H1 (cell line): ENCODE results near the gene UGGT1. TPM values are rescaled to one million over a fixed set of nuclear protein-coding genes. Genes with fewer than 3 reads are reported as not detected.

Experiments used
- BRCA1 ChIP-seq: IDR thresholded peaks from 2 replicates; pipeline ENCODE4 v1.6.1; 2012; ENCODE audit warnings: low read depth, low read length, improper control_type of control experiment
- GABPA ChIP-seq: IDR thresholded peaks from 2 replicates; pipeline ENCODE4 v1.6.1; 2011; ENCODE audit warnings: mild to moderate bottlenecking, low read length, moderate library complexity, borderline replicate concordance; ENCODE audit not compliant: insufficient read depth
- JUN ChIP-seq: IDR thresholded peaks from 2 replicates; pipeline ENCODE4 v1.6.1; 2011; ENCODE audit warnings: low read depth, mild to moderate bottlenecking, improper control_type of control experiment, low read length
- RAD21 ChIP-seq, 2 experiments: IDR thresholded peaks in 1 of 2; conservative IDR thresholded peaks in 1 of 2; 2 replicates each; pipeline ENCODE4 v1.6.1; 2011; ENCODE audit warnings: low read depth in 2 of 2, low read length in 2 of 2, improper control_type of control experiment in 1 of 2, inconsistent platforms in 1 of 2, mild to moderate bottlenecking in 1 of 2, moderate library complexity in 1 of 2
- SIN3A ChIP-seq, 2 experiments: IDR thresholded peaks in 1 of 2; conservative IDR thresholded peaks in 1 of 2; 2 replicates each; pipeline ENCODE4 v1.6.1; 2011 to 2012; ENCODE audit warnings: low read length in 2 of 2, improper control_type of control experiment in 1 of 2, low read depth in 1 of 2, mild to moderate bottlenecking in 1 of 2
- polyA plus RNA-seq, 7 experiments: library from polyadenylated mRNA; depleted of rRNA in 3 of 7; stranded (reverse) in 5 of 7; unstranded in 2 of 7; fragments of >200 nt in 5 of 7; fragments of 200-250 nt in 2 of 7; gene quantifications; 1 replicate in 5 of 7; 2 replicates in 1 of 7; 4 replicates in 1 of 7; pipeline versions ENCODE4 v1.2.1 to v1.2.3, GENCODE V29; 2011 to 2013; ENCODE audit warnings: missing spikeins in 2 of 7, mixed read lengths in 2 of 7
- total RNA-seq: library from RNA; stranded (reverse); fragmentation: NEBNext Ultra II Directional; extraction: Animal tissue kit (Norgen Biotek cat#: 25700); gene quantifications from 2 replicates; pipeline ENCODE4 v1.2.1, GENCODE V29; 2021
- TF ChIP-seq, protein P1 (sequence below): fragments of 300-600 bp; sonication (generic); IDR thresholded peaks from 2 replicates; pipeline ENCODE4 v1.7.1; 2012; ENCODE audit warnings: low read length, moderate library complexity, mild to moderate bottlenecking, inconsistent platforms; ENCODE audit not compliant: insufficient replicate concordance

Gene UGGT1
- total and polyA plus RNA-seq, 2 of the 8 experiments (the other 6 are each of a cell fraction or from before 2014, with no cell fraction given) = 14.9 to 57.3 TPM

DNA sequence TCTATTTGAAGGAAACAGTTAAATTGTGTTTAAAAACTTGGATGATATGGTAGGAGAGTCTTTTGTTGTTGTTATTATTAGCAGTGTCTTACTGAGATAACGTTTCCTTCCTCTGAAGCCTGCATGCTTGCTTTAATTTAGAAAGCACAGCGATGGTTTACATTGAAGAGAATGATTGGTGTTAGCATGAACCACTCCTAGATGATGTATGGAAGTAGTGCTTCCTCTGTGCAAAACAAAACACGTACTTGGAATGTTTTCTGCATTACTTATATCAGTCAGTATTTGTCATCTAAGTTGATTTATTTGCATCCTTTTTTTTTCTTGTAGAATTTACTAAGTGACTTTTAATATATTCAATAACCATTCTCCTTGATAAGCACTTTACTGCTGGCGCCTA is 89.0 kb downstream of the UGGT1 start (continued):
- TF ChIP-seq, protein P1, sequence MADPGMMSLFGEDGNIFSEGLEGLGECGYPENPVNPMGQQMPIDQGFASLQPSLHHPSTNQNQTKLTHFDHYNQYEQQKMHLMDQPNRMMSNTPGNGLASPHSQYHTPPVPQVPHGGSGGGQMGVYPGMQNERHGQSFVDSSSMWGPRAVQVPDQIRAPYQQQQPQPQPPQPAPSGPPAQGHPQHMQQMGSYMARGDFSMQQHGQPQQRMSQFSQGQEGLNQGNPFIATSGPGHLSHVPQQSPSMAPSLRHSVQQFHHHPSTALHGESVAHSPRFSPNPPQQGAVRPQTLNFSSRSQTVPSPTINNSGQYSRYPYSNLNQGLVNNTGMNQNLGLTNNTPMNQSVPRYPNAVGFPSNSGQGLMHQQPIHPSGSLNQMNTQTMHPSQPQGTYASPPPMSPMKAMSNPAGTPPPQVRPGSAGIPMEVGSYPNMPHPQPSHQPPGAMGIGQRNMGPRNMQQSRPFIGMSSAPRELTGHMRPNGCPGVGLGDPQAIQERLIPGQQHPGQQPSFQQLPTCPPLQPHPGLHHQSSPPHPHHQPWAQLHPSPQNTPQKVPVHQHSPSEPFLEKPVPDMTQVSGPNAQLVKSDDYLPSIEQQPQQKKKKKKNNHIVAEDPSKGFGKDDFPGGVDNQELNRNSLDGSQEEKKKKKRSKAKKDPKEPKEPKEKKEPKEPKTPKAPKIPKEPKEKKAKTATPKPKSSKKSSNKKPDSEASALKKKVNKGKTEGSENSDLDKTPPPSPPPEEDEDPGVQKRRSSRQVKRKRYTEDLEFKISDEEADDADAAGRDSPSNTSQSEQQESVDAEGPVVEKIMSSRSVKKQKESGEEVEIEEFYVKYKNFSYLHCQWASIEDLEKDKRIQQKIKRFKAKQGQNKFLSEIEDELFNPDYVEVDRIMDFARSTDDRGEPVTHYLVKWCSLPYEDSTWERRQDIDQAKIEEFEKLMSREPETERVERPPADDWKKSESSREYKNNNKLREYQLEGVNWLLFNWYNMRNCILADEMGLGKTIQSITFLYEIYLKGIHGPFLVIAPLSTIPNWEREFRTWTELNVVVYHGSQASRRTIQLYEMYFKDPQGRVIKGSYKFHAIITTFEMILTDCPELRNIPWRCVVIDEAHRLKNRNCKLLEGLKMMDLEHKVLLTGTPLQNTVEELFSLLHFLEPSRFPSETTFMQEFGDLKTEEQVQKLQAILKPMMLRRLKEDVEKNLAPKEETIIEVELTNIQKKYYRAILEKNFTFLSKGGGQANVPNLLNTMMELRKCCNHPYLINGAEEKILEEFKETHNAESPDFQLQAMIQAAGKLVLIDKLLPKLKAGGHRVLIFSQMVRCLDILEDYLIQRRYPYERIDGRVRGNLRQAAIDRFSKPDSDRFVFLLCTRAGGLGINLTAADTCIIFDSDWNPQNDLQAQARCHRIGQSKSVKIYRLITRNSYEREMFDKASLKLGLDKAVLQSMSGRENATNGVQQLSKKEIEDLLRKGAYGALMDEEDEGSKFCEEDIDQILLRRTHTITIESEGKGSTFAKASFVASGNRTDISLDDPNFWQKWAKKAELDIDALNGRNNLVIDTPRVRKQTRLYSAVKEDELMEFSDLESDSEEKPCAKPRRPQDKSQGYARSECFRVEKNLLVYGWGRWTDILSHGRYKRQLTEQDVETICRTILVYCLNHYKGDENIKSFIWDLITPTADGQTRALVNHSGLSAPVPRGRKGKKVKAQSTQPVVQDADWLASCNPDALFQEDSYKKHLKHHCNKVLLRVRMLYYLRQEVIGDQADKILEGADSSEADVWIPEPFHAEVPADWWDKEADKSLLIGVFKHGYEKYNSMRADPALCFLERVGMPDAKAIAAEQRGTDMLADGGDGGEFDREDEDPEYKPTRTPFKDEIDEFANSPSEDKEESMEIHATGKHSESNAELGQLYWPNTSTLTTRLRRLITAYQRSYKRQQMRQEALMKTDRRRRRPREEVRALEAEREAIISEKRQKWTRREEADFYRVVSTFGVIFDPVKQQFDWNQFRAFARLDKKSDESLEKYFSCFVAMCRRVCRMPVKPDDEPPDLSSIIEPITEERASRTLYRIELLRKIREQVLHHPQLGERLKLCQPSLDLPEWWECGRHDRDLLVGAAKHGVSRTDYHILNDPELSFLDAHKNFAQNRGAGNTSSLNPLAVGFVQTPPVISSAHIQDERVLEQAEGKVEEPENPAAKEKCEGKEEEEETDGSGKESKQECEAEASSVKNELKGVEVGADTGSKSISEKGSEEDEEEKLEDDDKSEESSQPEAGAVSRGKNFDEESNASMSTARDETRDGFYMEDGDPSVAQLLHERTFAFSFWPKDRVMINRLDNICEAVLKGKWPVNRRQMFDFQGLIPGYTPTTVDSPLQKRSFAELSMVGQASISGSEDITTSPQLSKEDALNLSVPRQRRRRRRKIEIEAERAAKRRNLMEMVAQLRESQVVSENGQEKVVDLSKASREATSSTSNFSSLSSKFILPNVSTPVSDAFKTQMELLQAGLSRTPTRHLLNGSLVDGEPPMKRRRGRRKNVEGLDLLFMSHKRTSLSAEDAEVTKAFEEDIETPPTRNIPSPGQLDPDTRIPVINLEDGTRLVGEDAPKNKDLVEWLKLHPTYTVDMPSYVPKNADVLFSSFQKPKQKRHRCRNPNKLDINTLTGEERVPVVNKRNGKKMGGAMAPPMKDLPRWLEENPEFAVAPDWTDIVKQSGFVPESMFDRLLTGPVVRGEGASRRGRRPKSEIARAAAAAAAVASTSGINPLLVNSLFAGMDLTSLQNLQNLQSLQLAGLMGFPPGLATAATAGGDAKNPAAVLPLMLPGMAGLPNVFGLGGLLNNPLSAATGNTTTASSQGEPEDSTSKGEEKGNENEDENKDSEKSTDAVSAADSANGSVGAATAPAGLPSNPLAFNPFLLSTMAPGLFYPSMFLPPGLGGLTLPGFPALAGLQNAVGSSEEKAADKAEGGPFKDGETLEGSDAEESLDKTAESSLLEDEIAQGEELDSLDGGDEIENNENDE = no peak
- no peak for TF ChIP-seq SIN3A (conservative IDR thresholded peaks at IDR 0.05 in 1 of 2, IDR thresholded peaks at IDR 0.05 in 1 of 2; ENCODE audit: low read depth in 1 of 2, low read length in 2 of 2)
- no peak for TF ChIP-seq BRCA1
- no peak for TF ChIP-seq JUN
- no peak for TF ChIP-seq GABPA
- TF ChIP-seq RAD21 (IDR thresholded peaks at IDR 0.05 in 1 of 2, conservative IDR thresholded peaks at IDR 0.05 in 1 of 2; ENCODE audit: low read depth in 2 of 2, low read length in 2 of 2) = no peak
